Smooth muscle cell (in vitro differentiated cells): Measurements from ENCODE around the gene TPGS1. TPM values are rescaled to one million over a fixed set of nuclear protein-coding genes. Genes with fewer than 3 reads are reported as not detected.

Source experiments
- DNase-seq: peaks from one replicate; lab custom pipeline; 2025; ENCODE audit not compliant: unreplicated experiment; lab: John Stamatoyannopoulos, UW
- H2AFZ ChIP-seq: fragments of 200-600 bp; sonication (generic); 2 replicates; pipeline ENCODE4 v1.6.0; 2016; ENCODE audit warnings: antibody characterized with exemption, low read depth, mild to moderate bottlenecking
- H3F3A ChIP-seq: fragments of 200-600 bp; sonication (generic); 2 replicates; pipeline ENCODE4 v1.6.0; 2017; ENCODE audit warnings: antibody characterized with exemption, low read depth
- H3K27ac ChIP-seq: fragments of 200-600 bp; sonication (generic); 2 replicates; pipeline ENCODE4 v1.5.1; 2016; ENCODE audit warnings: low read depth, mild to moderate bottlenecking
- H3K27me3 ChIP-seq: fragments of 200-600 bp; sonication (generic); 2 replicates; pipeline ENCODE4 v1.6.1; 2016; ENCODE audit warnings: low read depth, mild to moderate bottlenecking
- H3K36me3 ChIP-seq: fragments of 200-600 bp; sonication (generic); 2 replicates; pipeline ENCODE4 v1.5.1; 2016; ENCODE audit warnings: low read depth
- H3K4me1 ChIP-seq: fragments of 200-600 bp; sonication (generic); 2 replicates; pipeline ENCODE4 v1.5.1; 2016; ENCODE audit warnings: low read depth
- H3K4me2 ChIP-seq: fragments of 200-600 bp; sonication (generic); 2 replicates; pipeline ENCODE4 v1.6.0; 2016; ENCODE audit warnings: mild to moderate bottlenecking
- H3K4me3 ChIP-seq: fragments of 200-600 bp; sonication (generic); 2 replicates; pipeline ENCODE4 v1.5.1; 2016; ENCODE audit warnings: mild to moderate bottlenecking
- H3K79me2 ChIP-seq: fragments of 200-600 bp; sonication (generic); 2 replicates; pipeline ENCODE4 v1.6.0; 2016; ENCODE audit warnings: low read depth, mild to moderate bottlenecking
- H3K9ac ChIP-seq: fragments of 200-600 bp; sonication (generic); 2 replicates; pipeline ENCODE4 v1.6.0; 2016; ENCODE audit warnings: low read depth
- H3K9me3 ChIP-seq: fragments of 200-600 bp; sonication (generic); replicated peaks from 2 replicates; pipeline ENCODE4 v1.5.1; 2016; ENCODE audit warnings: low read depth
- H4K20me1 ChIP-seq: fragments of 200-600 bp; sonication (generic); 2 replicates; pipeline ENCODE4 v1.6.0; 2016; ENCODE audit warnings: low read depth
- WGBS: methylation state at CpG from one replicate; pipeline ENCODE4 v1.1.7; 2016; ENCODE audit warnings: low lambda C conversion rate; 5-methylcytosine and 5-hydroxymethylcytosine counted together
- polyA plus RNA-seq: library from polyadenylated mRNA; unstranded; fragments of >200 nt; fragmentation: Nextera tagmentation; extraction: Ambion mirVana; gene quantifications from 2 replicates; pipeline ENCODE4 v1.2.1, GENCODE V29; 2016
- total RNA-seq: library from RNA; depleted of rRNA; stranded (reverse); fragments of >200 nt; gene quantifications from 2 replicates; pipeline ENCODE4 v1.2.3, GENCODE V29; 2014
- TF ChIP-seq, protein P1 (sequence below): fragments of 200-600 bp; sonication (generic); IDR thresholded peaks from 2 replicates; pipeline ENCODE4 v1.5.1; 2017; ENCODE audit warnings: borderline replicate concordance, mild to moderate bottlenecking, antibody characterized with exemption; ENCODE audit not compliant: insufficient read depth, poor library complexity, severe bottlenecking

TPGS1 gene
- total and polyA plus RNA-seq, 2 experiments from 2014 or later = 20.5 to 51.3 TPM

DNA sequence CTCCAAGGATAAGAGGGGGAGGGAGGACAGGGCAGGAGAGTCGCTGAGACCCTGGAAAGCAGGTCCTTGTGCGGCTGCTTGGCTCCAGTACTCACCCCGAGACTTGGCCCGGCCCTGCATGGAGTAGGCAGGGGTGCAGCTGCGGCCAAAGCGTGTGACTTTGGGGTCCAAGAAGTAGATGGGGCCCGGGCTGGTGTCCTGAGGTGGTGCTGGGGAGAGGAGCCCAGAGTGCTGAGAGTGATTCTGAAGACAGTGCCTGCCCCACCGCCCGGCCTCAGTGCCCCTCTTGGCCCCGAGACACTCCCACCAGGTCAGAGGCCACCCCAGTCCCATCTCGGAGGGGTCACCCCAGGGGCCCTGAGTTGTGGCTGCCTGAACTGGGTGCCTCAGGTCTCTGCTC lies 39.7 kb upstream of the TPGS1 start:
- H3K9me3 ChIP-seq = no peaks in the 10 kb centered on the region
- H3K4me2 ChIP-seq = no peak overlapping the region
- H3K79me2 ChIP-seq = no peaks in the 10 kb centered on the region
- TF ChIP-seq, protein P1, sequence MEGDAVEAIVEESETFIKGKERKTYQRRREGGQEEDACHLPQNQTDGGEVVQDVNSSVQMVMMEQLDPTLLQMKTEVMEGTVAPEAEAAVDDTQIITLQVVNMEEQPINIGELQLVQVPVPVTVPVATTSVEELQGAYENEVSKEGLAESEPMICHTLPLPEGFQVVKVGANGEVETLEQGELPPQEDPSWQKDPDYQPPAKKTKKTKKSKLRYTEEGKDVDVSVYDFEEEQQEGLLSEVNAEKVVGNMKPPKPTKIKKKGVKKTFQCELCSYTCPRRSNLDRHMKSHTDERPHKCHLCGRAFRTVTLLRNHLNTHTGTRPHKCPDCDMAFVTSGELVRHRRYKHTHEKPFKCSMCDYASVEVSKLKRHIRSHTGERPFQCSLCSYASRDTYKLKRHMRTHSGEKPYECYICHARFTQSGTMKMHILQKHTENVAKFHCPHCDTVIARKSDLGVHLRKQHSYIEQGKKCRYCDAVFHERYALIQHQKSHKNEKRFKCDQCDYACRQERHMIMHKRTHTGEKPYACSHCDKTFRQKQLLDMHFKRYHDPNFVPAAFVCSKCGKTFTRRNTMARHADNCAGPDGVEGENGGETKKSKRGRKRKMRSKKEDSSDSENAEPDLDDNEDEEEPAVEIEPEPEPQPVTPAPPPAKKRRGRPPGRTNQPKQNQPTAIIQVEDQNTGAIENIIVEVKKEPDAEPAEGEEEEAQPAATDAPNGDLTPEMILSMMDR = no peak
- H4K20me1 ChIP-seq = no peaks in the 10 kb centered on the region
- 87% methylated on average over 9 of the region's 11 CpGs for WGBS
- no peaks in the 10 kb centered on the region for H3K27me3 ChIP-seq
- H3F3A ChIP-seq = no peaks in the 10 kb centered on the region
- no peaks in the 10 kb centered on the region for H3K36me3 ChIP-seq
- H3K27ac ChIP-seq = no peak overlapping the region
- DNase-seq = no peak
- H3K4me3 ChIP-seq = no peak overlapping the region
- H3K4me1 ChIP-seq = no peaks in the 10 kb centered on the region
- no peak overlapping the region for H2AFZ ChIP-seq
- H3K9ac ChIP-seq = no peak overlapping the region

DNA sequence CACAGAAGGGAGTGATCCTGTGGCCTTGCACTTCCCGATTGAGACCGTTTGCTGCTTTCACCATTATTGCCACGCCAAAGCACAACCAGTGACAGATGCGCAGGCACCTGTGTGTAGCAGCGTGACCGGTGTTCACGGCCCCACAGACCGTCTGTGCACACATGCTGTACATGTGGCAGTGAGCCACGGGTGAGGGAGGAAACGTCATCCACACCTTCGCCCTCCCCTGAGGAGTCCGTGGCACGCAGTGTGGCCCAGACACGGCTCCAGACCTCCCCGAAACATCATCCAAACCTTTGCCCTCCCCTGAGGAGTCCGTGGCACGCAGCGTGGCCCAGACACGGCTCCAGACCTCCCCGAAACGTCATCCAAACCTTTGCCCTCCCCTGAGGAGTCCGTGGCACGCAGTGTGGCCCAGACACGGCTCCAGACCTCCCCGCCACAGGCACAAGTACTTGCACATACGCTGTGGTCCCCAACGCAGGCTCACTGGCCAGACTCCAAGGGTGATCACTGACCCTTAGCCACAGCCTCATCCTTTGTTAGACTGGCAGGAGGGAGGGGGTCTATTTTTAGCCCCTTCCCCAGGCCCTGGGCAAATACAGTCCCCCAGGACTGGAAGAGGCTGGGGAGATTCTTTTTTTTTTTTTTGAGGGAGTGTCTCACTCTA lies 38.6 kb upstream of the TPGS1 start:
- H3K4me2 ChIP-seq = no peak overlapping the region
- H3K4me3 ChIP-seq = no peak overlapping the region
- DNase-seq = no peak
- H2AFZ ChIP-seq = no peak overlapping the region
- H3K27ac ChIP-seq = no peak overlapping the region
- no peaks in the 10 kb centered on the region for H3K9me3 ChIP-seq
- no peaks in the 10 kb centered on the region for H3F3A ChIP-seq
- H3K79me2 ChIP-seq = no peaks in the 10 kb centered on the region
- H3K27me3 ChIP-seq = no peaks in the 10 kb centered on the region
- 93% methylated on average over 26 of the region's 27 CpGs for WGBS
- no peaks in the 10 kb centered on the region for H4K20me1 ChIP-seq
- H3K36me3 ChIP-seq = no peaks in the 10 kb centered on the region
- no peaks in the 10 kb centered on the region for H3K4me1 ChIP-seq
- no peak overlapping the region for H3K9ac ChIP-seq
- TF ChIP-seq, protein P1 = no peak

DNA sequence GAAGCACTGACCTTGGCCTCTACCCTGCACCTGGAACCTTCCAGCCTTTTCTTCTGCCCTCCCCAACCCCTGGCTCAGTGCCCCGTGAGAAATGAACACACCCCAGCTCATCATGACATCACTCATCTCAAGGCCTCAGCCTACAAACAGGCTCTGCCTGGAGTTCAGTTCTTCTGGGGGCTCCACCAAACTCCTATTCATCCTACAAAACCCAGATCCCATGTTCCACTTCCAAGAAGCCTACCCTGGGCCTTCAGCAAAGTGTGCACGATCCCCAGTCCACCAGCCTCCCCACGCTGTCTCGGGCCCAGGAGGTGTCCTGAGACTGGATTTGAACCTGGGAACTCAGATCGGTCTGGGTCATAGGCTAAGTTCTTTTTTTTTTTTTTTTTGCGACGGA lies 37.5 kb upstream of the TPGS1 start:
- no peak for DNase-seq
- Histone ChIP-seq H4K20me1 (no peaks in the 10 kb centered on the region), H3K4me3 (no peak overlapping the region), H3K4me1 (no peaks in the 10 kb centered on the region), H3K27ac (no peak overlapping the region), H3K4me2 (no peak overlapping the region), H3K27me3 (no peaks in the 10 kb centered on the region), H3K9ac (no peak overlapping the region), H3K79me2 (no peaks in the 10 kb centered on the region), H3F3A (no peaks in the 10 kb centered on the region), H3K36me3 (no peaks in the 10 kb centered on the region), H3K9me3 (no peaks in the 10 kb centered on the region), H2AFZ (no peak overlapping the region)
- WGBS = 84% methylated on average over 7 of the region's 7 CpGs
- TF ChIP-seq, protein P1 = no peak

DNA sequence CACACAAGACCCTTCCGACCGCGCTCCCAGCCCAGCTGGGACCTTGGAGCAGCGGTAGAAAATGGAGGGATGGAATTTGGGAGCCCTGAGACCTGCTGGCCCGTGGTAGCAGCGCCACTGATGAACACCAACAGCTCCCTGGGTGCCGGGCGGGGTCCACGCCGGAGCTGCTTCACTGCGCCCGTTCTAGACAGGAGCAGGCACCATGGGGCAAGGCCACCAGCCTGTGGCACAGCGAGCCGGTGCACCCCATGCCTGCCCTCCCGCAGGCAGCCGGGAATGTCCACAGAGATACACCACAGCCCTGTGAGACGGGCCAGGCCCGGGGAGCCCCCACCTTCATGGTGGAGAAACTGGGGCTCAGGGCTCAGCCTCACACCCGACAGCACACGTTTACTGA lies 36.6 kb upstream of the TPGS1 start:
- Histone ChIP-seq H3K4me1 (no peaks in the 10 kb centered on the region), H3K36me3 (no peaks in the 10 kb centered on the region), H3K27ac (no peak overlapping the region), H3K4me3 (no peak overlapping the region), H3K9me3 (no peaks in the 10 kb centered on the region), H4K20me1 (no peaks in the 10 kb centered on the region), H3K9ac (no peak overlapping the region), H3K4me2 (no peak overlapping the region), H3F3A (no peaks in the 10 kb centered on the region), H3K27me3 (no peaks in the 10 kb centered on the region), H3K79me2 (no peaks in the 10 kb centered on the region), H2AFZ (no peak overlapping the region)
- TF ChIP-seq, protein P1 = no peak
- no peak for DNase-seq
- WGBS = 95% methylated on average over 20 of the region's 20 CpGs
